GM04503 (cell line): ENCODE measurements around the gene LRP2.

Experiments used
- DNase-seq: peaks from one replicate; pipeline ENCODE4 v3.0.0-alpha.2; 2012; ENCODE audit warnings: low read depth

LRP2 gene

GRCh38 chr2:169119851-169120250, 242.5 kb downstream of the LRP2 start:
- DNase-seq: no peak

- DNase-seq: no peak
Measured at GRCh38 chr2:169119123-169119760, 243.1 kb downstream of the LRP2 start.

GRCh38 chr2:169118060-169118459, 244.3 kb downstream of the LRP2 start:
- DNase-seq: no peak

GRCh38 chr2:169116993-169117392, 245.3 kb downstream of the LRP2 start:
- DNase-seq: no peak

GRCh38 chr2:169116327-169116726, 246.0 kb downstream of the LRP2 start:
- DNase-seq: no peak

- no peak for DNase-seq
Measured at GRCh38 chr2:169114056-169114455, 248.3 kb downstream of the LRP2 start.

GRCh38 chr2:169112841-169113240, 249.5 kb downstream of the LRP2 start:
- no peak for DNase-seq

- DNase-seq: no peak
Measured at GRCh38 chr2:169110916-169111315, 251.4 kb downstream of the LRP2 start.

GRCh38 chr2:169110419-169110818, 251.9 kb downstream of the LRP2 start:
- no peak for DNase-seq

GRCh38 chr2:169109502-169110409, 252.6 kb downstream of the LRP2 start:
- no peak for DNase-seq

- DNase-seq: no peak
Measured at GRCh38 chr2:169108099-169108884, 254.0 kb downstream of the LRP2 start.

- DNase-seq: no peak
Measured at GRCh38 chr2:169107645-169108044, 254.7 kb downstream of the LRP2 start.

- no peak for DNase-seq
Measured at GRCh38 chr2:169106563-169107545, 255.5 kb downstream of the LRP2 start.

- DNase-seq: no peak
Measured at GRCh38 chr2:169106134-169106533, 256.2 kb downstream of the LRP2 start.

GRCh38 chr2:169105476-169105875, 256.9 kb downstream of the LRP2 start:
- DNase-seq: no peak

- no peak for DNase-seq
Measured at GRCh38 chr2:169104848-169105247, 257.5 kb downstream of the LRP2 start.

GRCh38 chr2:169095621-169096105, 266.7 kb downstream of the LRP2 start:
- peak; percentile 71 for DNase-seq

- no peak for DNase-seq
Measured at GRCh38 chr2:169094676-169095075, 267.7 kb downstream of the LRP2 start.

- no peak for DNase-seq
Measured at GRCh38 chr2:169093535-169093934, 268.8 kb downstream of the LRP2 start.

- no peak for DNase-seq
Measured at GRCh38 chr2:169091761-169092519, 270.4 kb downstream of the LRP2 start.
